Stimulated activated CD4-positive, alpha-beta T cell treated with anti-CD3 and anti-CD28 coated beads, Interleukin-4, amount 100 ng/mL, for 4 hours (primary cell): ENCODE measurements around the gene CANT1.
"Not testable (repeated sequence)": the region's sequence is repeated elsewhere in the genome, so short reads cannot be mapped to it uniquely, and the experiment has no call there.

Experiments
- DNase-seq, 2 experiments: peaks; one replicate each; pipeline ENCODE4 v3.0.0-alpha.2; 2020

CANT1 gene

DNA sequence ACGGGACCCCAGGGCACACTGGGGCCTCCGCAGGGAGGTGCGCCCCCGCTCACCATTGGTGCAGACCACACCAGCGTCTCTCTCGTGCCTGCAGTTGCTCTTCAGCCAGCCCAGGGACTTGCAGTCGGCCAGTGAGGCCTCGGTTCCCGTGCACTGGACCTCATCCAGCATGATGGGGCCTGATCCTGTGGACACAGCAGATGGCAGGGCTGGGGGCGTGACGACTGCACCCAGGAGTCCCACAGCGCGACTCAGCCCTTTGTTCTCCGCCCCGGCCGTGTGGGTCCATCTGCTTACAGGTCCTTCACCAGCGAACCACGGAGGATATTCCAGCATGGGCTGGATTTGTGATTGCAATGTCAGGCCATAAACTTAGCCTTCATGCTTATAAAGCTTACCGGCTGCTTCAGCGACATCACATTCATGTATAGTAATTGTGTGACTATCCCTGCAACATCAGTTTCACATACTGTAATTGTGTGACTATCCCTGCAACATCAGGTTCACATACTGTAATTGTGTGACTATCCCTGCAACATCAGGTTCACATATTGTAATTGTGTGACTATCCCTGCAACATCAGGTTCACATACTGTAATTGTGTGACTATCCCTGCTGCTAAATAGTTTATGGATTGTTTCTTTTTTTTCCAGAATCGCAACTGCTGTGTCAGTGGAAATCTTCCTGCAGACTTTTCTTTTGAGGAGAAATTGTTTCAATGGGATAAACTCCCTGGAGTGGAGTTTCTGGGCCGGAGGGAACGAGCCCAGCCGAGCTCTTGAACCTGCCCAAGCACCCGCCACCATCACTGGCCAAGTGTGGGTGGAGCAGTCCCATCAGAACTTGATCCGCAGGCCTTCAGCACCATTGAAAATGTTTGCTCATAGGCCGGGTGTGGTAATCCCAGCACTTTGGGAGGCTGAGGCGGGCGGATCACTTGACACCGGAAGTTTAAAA, 34.7 kb downstream of the CANT1 start:
- DNase-seq, result no peak

DNA sequence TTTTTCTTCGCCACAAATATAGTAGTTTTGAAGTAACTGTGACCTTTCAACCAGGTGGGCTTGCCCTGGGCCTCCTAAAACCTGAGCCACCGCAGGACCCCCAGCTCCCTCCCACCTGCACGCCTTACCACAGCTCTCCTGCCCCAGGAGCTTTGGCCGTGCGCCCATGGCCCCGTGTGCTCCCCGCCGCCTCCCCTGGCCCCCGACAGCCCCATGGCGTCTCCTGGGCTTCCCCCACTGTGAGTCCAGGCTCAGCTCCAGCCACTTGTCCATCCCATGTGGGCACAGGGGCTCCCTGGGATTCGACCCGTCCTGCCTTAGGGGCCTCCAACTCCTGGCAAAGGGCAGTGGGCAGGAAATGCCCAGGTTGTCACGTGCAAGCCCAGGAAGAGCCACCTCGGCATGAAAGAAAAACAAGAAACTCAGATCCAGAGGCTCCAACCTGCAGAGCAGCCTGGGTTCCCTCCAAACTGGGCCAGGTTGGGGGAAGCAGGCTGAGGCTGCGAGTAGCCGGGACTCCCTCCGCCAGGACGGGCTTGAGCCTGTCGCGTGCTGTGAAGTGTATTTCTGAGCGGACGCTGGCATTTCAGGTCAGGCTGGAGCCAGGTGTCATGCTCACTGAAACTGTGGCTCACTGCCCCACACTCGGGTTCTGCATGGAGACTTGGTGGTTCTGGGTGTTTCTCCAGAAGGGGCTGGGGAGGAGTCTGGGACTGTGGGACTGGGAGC, 35.6 kb downstream of the CANT1 start:
- no peak for DNase-seq

DNA sequence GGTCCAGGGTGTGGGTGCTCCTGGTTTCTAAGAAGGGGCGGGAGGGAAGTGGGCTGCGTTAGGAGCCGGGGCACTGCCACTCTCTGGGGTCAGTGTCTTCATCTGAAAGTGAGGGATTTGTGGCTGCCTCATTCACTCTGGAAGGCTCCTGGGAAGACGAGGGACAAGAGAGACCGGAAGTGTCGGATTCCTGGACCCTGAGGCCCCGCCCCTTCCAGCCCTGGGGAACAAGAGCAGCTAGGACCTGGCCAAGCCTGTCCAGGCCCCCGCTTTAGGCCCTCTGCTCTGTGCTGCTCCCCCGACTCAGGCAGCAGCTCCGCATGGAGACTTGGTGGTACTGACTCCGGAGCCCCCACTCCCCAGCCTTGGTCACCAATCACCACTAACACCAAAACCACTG, 36.4 kb downstream of the CANT1 start:
- no peak for DNase-seq

DNA sequence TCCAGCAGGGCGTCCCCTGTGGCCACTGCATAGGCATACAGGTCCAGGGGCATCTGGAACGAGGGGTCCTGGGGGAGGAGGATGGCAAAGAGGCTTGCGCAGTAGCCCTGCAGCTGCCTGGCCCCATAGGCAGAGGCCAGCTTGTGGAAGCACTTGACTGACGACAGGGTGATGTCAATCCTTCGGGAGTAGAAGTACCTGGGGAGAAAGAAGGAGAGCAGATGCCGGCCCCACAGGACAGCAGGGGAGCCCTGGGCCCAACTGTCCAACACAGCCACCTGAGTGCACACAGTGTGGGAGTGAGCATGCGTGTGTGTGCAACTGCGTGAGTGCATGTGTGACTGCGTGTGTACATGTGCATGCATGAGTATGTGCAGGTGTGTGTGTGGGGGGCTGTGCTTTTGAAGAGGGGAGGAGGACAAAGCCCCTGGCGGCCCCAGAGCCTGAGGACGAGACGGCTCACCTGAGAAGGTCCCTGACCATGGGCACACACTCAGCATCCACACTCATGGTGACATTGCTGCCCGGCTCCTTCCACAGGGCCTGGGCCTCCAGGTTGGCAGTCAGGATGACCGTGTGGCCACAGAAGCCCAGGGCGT, 37.0 kb downstream of the CANT1 start:
- DNase-seq, result no peak

DNA sequence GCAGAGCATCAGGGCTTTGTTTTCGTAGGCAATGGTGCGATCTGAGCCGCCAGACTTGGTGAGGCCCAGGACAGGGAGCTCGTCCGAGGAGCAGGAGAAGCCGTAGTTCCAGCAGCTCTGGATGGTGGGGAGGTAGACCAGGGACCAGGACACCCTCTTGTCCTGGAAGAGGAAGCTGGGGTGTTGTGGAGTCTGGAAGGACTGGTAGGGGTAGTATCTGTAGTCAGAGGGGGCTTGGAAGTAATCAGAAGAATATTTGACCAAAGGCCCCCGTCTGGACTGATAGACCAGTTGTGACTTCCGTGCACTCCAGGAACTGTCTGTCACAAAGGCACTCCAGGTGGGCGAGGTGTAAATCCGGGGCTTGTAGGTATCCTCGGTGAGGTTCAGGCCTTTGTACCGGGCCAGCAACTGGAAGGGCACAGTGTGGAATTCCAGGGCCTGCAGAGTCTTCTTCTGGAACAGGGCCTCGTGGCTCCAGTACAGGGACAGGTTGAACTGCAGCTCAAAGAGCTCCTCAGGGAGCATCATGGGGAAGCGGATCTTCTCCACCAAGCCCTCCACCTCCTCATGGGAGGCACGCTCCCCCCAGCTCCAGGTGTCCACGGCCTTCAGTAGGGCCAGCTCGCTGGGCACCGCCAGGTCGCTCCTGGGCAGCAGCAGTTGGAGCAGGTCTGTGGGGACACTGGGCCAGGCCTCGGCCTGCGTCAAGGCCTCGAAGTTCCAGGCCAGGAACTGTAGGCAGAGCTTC, 37.6 kb downstream of the CANT1 start:
- no peak for DNase-seq

DNA sequence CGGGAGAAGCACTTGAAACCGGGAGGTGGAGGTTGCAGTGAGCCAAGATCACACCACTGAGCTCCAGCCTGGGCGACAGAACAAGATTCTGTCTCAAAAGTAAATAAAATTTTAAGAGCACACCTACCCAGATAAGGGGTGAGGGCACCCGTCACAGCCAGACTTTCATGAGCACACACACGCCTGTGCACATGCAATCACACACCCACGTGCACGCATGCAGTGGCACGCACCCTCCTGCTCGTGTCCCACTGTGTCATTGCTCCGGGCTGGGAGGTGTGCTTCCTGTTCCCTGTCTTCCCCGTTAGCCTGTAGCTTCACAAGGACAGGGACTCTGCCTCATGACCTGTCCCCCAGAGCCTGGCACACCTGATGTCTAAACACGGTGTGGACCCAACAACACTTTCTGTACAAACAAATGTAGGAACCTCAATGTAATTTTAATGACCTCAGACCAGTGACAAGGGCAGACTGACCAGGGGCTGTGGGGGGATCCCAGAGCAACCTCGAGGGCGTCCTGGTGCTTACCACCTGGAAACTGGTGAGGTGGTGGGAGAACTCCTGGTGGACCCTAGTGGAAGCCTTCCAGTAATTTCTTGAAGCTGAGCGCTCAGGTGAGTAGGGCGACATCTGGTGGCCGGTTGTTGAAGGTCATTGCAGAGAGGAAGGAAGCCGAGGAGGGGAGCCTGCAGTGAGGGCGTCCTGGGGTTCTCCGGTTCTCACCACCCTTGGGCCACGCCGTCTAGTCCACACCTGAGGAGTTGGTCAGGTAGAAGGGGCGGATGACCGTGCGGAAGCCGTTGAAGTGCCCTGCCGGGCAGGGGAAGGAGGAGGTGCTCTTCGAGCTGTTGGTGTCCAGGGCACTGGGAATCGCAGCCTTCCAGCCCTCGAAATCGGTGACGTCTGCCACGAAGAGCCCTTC, 38.5 kb downstream of the CANT1 start:
- DNase-seq, result peak; percentile 60 to 79

DNA sequence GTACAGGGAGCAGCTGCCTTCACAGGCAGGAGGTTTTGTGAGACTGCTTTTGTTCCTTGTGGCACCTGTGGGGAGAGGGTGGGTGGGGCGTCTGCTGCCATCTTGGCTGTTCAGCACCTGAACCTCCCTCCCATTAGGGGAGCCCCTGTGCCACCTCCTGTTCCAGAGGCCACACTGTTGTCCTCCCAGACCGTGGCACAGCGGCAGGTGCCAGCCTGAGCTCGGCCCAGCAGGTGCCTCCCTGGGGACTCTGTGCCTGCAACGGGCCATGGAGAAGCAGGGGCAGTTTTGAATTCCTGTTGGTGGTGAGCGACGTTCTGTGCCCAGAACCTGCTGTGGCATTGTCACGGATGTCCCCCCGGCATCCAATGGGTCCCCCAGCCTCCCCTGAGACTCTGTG, 39.7 kb downstream of the CANT1 start:
- DNase-seq, result no peak

DNA sequence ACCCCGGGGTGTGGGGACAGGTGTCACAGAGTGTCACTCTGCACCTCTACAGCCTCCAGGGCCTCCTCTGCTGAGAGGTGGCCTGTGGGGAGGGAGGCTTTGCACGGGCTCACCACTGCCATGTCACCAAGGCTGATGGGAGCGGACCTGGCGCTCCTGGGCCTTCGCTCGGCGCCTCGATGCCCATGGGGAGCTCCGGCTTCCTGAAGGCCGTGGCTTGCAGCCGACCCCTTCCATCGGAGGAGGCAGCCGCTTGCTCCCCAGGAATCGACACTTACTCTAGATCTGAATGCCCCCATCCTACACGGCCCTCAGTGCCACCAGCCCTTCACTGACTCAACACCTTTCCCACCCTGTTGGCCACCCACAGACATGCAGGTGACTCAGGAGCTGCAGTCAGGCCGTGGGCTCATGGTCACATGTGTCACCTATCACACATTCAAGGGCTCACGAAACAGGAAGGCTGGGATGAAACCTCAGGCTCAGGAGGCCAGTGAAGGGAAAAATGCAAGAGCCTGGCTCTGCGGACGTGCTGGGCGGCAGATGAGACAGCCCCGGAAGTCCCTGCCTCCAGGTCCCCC, 41.7 kb downstream of the CANT1 start:
- DNase-seq, result no peak

DNA sequence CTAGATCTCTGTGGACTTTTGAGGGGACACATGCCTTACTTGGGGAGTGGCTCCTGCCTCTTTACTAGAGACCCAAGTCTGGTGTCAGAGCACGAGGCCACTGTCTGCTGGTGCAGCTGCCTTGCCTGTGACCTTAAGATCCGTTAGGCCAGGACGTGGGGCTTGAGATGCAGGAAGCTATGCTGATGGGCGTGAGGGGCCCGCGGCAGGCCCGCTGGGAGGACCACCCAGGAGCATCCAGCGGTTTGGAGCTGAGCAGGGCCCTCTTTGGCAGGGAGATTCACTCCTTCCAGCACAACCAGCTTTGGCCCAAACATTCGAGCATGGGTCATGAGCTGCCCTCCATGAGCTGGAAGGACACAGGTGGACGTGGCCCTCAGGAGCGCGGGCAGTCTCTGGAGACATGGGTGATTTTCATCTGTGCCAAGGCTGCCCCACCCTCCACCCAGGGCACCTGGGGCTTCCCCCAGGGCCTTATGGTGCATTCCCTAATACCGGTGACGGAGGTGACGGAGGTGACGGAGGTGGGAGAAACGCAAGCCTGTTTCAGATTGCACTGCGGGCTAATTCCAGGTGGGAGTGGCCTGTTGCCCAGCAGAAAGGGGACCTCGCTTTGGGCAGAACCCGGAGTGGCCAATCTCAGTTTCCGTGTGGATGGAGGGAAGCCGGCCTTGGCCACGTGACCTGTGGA, 42.5 kb downstream of the CANT1 start:
- no peak for DNase-seq

DNA sequence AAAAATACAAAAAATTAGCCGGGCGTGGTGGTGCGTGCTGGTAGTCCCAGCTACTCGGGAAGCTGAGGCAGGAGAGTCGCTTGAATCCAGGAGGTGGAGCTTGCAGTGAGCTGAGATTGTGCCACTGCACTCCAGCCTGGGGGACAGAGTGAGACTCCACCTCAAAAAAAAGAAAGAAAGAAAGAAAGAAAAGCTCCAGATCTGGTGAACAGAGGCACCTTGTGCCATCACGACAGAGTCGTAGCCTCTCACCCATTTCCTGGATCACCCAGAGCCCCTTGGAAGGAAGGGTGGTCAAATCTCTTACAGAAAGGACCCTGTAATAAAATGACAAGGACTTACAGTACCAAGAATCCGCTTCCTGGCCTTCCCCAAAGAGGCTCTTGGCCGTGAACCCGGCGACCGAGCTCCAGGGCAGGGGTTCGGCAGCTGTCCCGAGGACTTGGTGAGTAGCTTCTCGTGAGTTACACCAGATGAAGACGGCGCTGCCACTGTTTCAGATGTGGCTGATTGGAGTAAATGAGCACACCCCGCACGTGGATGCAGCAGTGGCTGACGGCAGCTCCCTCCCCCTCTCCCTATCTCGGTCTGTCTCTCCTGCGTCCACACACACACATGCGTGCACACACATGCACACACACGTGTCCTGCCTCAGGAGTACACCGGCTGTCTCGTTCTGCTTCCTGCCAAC, 43.3 kb downstream of the CANT1 start:
- no peak for DNase-seq

DNA sequence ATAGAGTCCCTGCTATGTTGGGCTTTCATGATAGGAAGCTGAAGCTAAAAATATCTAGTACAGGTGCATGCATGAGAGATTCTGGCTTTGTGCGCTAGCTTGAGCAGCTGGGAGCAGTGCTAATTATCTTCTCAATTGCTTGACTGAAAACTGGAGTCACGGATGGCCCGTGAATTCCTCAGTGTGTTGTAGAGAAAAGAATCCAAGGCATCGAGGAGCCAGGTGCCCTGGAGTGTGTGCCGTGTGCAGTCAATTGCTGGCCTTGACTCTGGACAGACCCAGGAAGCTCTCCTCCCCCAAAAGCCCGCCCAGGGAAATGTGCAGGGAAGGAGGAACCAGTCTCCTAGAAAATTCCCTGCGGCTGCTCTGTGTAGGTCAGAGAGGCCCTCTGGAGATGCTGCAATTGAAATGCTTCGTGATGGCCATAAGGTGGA, 44.1 kb downstream of the CANT1 start:
- DNase-seq, result no peak

DNA sequence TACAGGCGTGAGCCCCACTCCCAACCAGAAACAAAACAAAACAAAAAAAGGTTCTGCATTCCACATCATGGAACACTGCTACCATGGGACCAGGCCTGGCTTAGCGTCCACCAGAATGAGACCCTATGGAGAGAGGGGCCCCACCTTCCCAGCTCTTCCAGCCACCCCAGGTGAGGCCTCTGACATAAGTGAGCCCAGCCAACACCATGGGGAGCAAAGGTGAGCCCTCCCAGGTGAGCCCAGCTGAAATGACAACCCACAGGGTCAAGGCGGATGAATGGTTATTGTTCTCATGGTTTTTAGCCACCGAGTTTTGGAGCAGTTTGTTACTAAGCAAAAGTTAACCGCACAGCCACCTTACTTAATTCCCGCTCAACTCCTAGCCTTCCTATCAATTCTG, 46.2 kb downstream of the CANT1 start:
- no peak for DNase-seq

DNA sequence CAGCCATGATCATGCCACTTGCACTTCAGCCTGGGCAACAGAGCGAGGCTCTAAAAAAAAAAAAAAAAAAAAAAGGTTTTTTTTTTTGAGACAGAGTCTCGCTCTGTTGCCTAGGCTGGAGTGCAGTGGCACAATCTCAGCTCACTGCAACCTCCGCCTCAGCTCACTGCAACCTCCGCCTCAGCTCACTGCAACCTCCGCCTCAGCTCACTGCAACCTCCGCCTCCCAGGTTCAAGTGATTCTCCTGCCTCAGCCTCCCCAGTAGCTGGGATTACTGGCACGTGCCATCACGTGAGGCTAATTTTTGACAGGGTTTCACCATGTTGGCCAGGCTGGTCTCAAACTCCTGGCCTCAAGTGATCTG, 46.6 kb downstream of the CANT1 start:
- not testable (repeated sequence) for DNase-seq

DNA sequence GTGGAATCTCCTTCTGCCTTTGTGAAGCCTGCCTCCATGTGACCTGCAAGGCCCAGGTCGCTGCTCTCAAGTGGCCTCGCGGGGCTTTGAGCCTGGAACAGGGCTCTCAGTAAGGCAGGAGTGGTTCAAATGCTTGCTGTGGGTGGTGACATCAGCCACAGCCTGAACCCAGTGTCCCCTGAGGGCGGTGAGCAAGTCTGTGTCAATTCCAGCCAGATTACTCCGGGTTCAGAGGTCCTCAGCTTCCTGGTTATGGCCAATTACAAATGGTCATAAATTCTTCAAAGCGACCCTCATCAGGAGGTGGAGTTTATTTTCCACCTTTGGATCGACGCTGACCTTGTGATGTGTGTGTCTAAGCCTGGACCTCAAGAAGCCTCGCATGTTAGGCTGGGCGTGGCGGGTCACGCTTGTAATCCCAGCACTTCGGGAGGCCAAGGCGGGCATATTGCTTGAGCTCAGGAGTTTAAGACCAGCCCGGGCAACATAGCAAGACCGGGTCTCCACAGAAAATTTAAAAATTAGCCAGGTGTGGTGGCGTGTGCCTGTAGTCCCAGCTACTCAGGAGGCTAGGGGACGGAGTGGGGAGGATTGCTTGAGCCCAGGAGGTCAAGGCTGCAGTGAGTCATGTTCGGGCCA, 47.1 kb downstream of the CANT1 start:
- DNase-seq, result no peak

DNA sequence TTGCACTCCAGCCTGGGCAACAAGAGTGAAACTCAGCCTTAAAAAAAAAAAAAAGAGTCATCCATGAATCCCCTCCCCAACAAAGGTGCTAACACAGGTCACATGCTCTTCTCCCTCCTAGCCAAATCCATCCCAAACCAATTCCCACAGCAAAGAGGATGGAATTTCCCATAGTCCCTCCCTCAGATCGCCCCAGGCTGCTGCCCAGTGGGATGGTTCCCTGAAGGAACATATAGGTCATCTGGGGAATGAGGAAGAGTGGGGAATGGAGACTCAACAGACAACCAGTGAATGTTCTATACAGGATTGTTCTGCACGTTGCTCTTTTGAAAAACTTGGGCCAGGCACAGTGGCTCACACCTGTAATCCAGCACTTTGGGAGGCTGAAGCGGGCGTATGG, 48.0 kb downstream of the CANT1 start:
- DNase-seq, result no peak

DNA sequence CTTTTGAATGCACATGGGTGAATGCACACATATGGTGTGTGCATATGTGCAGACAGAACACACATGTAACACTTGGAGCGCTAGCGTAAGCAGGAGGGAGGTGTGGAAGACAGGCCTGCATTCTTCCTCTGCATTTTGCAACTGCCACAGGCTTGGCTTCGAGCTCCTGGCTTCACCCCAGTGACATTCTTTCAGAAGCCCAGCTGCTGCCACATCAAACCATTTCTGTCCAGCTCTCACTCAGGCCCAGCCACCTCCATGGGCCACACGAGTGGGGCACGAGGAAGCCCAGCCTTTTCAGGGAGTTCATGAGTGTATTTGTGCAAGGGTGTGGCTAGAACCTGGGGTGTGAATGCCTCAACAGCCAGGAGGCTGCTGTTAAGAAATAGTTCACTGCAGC, 48.6 kb downstream of the CANT1 start:
- DNase-seq, result no peak

DNA sequence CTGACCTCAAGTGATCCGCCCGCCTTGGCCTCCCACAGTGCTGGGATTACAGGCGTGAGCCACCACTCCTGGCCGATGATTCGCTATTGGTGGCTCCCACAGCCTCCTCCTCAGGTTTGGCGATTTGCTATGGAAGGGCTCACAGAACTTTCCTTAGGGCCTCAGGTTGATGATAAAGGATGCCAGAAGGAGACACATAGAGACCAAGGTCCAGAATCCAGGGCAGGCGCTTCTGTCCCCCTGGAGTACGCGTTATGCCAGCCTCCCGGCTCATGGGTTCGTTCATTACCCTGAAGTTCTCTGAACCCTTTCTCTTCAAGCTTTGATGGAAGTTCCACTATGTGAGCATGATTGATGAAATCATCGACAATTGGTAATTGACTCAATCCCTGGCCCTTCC, 49.8 kb downstream of the CANT1 start:
- DNase-seq, result no peak

DNA sequence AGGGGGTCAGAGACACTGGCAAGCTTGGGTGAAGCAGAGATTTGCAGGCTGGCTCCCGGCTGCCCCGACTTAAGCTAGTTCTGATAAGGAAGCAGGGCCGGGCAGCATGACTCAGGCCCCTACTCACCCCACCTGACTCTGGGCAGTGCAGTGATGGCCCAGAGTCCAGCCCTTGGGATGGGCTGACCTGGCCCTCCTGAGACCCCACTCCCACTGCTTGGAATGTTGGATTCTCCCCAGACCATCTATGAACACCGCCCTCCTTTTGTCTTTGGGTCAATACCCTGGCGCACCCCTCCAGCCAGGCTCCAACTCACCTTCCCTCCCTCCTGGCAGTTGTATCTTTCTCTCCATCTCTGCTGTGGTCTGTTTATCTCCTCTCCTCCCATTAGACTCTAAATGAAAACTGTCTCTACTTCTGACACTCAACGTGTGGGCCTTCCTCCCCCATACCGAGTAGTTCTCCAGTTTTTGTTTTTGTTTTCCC, 50.9 kb downstream of the CANT1 start:
- no peak for DNase-seq

DNA sequence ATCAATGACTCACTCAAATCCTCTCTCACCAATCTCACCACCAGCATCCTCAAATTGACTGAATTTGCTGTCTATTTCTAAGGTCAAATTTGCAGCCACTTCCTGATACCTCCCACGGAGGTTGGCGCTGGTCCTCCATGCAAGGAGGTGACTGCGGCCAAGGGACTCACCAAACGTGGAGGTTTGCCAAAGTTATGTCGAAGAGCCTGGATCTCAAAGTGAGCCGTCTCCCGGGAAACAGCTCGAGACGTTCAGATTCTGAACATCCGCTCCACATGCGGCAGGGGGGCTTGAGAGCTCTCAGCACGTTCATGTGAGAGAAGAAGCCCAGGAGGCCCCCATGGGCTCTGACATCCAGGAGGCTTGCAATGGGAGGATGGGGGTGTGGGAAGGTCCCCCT, 52.4 kb downstream of the CANT1 start:
- DNase-seq, result no peak

DNA sequence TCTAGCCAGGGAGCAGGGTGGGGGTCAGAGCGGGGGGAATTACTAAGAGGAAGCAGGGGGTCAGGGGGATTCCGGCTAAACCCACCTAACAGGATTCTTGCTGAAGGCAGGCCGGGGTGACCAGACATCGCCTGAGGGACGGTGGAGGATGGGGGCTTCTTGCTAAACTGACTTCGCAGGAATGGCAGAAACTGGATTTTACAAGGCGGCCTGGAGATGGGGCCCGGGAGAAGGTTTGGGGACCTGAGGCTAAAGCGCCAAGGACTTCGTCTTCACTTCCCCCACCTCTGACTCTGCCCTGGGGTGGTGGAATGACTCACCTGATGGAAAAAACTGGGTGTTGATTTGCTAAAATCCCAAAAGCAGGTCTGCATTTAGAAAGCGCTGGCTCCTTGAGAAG, 53.3 kb downstream of the CANT1 start:
- DNase-seq, result no peak
